Measurements from ENCODE around the gene ART3.

The ART3 gene

DNA sequence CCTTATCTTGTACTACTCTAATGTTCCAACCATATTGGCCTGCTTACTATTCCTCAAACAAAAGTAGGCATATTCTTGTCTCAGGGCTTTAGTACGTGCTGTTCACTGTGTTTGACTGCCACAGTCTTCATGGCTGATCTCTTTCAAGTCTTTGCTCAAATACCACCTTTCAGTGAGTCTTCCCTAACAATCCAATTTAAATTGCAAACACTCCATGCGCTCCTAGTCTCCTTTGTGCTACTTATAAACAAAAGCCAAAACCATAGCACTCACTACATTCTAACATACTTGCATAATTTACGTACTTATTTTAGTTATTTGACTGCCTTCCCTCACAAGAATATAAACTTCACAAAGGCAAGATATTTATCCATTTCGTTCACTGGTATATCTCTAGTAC is 1.7 kb upstream of the ART3 start:
- no peak for DNase-seq (ENCODE audit: low read depth)

DNA sequence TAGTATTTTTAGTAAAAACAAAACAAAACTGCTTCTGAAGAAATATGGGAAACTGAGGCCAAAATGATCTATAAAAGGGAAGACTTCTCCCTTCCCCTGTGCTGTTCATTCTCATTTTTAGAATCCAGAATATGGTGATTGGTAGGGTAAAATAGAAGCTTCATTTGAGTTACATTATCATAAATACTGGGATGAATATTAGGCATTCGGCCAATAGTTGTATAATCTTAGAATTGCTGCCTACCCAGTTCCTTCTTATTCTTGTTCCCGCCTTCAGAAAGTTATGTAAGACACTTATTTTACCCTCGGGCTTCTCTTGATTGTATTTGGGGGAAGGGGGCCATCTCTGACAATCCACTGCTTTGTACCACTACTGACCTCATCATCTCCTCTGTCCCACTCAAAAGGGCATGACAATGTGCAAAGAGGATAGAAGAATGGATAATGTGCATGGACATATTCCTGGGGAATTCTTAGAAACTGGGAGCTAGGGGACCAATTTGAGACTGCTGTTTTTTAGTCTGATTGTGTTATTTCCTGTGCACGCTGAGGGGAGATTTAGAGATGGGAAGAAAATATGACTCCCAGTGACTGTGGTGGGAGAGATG is 588 bp downstream of the ART3 start:
- DNase-seq (ENCODE audit: low read depth), result no peak

GRCh38 chr4:76078033-76078613 is 3.6 kb downstream of the ART3 start:
- no peak for DNase-seq (ENCODE audit: low read depth)

GRCh38 chr4:76083386-76083988 is 9.0 kb downstream of the ART3 start:
- no peak for DNase-seq (ENCODE audit: low read depth)

DNA sequence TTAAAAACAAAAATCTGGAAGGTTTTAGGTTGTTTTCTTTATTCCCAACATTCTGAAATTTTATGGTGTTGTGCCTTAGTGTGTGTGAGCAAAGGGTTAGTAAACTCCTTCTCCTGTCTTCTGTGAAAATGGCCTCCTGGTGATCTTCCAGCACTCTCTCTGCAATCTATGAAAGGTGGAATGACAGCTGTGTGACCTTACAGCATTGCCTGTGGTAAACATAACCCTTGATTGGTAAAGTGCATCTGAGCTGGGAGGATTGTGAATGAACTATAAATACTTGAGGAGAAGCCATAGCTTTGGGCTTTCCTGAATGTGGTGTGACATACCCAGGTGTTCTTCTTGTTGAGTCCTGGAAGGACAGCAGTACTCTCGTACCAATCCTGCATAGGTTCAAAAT is 10.0 kb downstream of the ART3 start:
- no peak for DNase-seq (ENCODE audit: low read depth)

DNA sequence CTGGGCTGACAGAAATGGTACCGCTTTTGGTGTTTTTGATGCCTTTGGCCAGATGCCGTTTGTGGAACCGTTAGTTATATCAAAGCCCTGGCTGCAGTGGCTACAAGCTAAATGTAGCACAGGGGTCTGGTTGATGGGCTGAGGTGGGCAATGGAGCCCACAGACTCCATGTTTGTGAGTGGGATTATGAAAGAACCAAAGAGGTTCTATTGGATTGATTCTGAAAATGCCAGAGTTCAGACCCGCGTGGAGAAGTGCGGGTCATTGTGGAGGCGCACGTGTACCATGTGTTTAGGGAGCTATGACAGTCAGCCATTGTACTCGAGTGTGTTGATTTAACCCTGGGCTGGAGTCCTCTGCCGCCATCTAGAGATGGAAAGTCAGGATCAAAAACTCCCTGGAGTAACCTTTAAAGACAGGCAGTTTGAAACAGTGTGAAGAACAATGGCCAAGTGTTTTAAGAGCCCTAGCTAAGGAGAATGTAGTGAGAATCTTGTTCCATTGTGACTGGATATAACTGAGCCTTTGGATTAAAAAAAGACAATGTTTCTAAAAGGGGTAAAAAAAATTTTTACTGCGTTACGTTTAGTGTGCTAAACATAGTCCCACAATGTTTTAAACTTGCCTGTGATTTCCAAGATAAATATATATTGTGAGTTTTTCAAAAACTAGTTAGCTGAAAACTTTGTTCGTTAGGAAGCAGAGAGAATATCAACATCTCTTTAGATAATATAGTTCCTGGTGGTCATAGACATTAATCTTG is 12.7 kb downstream of the ART3 start:
- DNase-seq (ENCODE audit: low read depth), result no peak

DNA sequence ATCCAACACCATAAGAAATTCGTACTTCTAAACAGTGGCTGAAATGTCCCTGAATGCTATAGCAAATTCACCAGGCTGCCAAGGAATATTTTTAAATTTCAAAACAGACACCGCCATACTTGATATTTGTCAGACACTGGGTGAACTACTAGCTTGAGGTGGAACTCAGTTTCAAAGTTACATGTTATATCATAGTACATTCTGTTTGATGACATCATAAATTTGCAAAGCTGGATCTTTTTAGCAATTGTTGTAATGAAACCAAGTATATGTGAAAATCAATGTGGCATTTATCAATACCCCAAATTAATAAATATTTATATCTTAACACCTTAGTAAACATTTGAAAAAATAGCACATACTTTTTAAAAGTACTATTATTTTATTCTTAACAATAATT is 14.2 kb downstream of the ART3 start:
- DNase-seq (ENCODE audit: low read depth), result no peak

GRCh38 chr4:76090241-76090691 is 15.8 kb downstream of the ART3 start:
- no peak for DNase-seq (ENCODE audit: low read depth)

DNA sequence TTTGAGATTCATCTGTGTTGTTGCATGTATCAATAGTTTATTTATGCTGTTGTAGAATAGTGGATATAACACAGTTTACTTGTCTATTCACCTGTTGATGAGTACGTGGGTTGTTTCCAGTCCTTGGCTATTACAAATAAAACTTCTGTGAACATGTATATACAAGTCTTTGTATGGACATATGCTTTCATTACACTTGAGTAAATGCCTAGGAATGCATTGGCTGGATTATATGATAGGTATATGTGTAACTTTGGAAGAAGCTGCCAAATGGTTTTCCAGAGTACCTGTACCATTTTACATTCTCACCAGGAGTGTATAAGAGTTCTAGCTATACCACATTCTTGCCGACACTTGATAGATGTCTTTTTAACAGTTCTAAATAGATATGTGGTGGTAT is 16.5 kb downstream of the ART3 start:
- no peak for DNase-seq (ENCODE audit: low read depth)

- DNase-seq (ENCODE audit: low read depth), result no peak
These were observed 21.1 kb downstream of the ART3 start for GRCh38 chr4:76095568-76095967.

GRCh38 chr4:76096076-76096475 is 21.6 kb downstream of the ART3 start:
- no peak for DNase-seq (ENCODE audit: low read depth)

GRCh38 chr4:76105652-76106051 is 31.1 kb downstream of the ART3 start:
- no peak for DNase-seq (ENCODE audit: low read depth)

GRCh38 chr4:76106442-76106841 is 31.9 kb downstream of the ART3 start:
- no peak for DNase-seq (ENCODE audit: low read depth)

GRCh38 chr4:76108467-76109181 is 34.1 kb downstream of the ART3 start:
- DNase-seq (ENCODE audit: low read depth), result no peak

DNA sequence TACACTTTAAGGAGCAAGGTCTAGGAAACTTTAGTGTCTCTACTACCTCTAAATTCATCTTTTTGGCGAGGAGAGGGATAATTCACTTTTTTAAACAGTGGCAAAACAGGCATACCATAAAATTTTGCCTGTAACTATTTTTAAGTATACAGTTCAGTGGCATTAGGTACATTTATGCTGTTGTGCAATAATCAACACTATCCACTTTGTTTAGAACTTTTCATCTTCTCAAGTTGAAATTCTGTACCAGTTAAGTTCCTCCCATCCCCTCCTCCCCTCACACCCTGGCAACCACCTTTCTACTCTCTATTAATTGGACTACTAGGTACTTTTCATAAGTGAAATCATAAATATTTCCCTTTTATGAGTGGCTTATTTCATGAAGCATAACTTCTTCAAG is 42.3 kb downstream of the ART3 start:
- no peak for DNase-seq (ENCODE audit: low read depth)

GRCh38 chr4:76117536-76117935 is 43.0 kb downstream of the ART3 start:
- no peak for DNase-seq (ENCODE audit: low read depth)

GRCh38 chr4:76120199-76120598 is 45.7 kb downstream of the ART3 start:
- DNase-seq (ENCODE audit: low read depth), result no peak

- DNase-seq (ENCODE audit: low read depth), result no peak
These were observed 51.3 kb downstream of the ART3 start for GRCh38 chr4:76125816-76126215.

- DNase-seq (ENCODE audit: low read depth), result no peak
These were observed 53.2 kb downstream of the ART3 start for GRCh38 chr4:76127754-76128153.

DNA sequence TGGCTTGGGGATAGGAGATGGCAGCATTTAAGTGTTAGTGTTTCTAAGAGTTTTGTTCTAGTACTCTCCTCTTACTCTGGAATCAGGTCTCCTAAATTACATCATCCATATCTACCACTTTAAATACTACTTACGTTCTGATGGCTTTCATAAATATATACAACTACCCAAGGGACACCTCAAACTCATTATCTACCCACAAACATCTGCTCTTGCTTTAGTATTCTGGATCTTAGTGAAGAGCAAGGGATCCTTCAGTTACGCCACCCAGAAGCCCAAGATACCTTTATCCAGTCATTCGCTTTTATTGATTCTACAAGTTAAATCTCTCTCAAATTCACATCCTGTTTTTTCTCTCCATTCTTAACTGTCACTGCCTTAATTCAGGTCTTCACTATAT is 66.7 kb downstream of the ART3 start:
- DNase-seq (ENCODE audit: low read depth), result no peak

DNA sequence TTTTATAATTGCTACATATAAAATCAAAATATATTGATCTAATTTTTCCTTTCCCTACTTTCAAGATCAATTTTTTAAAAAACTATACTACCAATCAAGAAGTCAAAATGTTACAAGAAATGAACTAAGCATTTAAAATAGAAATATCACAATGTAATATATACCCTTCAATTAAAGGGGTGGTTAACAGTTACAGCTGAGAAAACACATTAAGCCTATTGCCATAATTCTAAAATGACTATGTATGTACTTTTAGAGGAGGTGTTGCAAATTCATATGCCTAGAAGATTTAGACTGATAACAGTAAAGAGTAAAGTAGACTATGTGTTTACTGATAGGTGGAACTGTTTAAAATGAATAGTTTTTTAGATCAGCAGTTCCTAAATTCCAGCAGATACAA is 70.0 kb downstream of the ART3 start:
- DNase-seq (ENCODE audit: low read depth), result no peak

DNA sequence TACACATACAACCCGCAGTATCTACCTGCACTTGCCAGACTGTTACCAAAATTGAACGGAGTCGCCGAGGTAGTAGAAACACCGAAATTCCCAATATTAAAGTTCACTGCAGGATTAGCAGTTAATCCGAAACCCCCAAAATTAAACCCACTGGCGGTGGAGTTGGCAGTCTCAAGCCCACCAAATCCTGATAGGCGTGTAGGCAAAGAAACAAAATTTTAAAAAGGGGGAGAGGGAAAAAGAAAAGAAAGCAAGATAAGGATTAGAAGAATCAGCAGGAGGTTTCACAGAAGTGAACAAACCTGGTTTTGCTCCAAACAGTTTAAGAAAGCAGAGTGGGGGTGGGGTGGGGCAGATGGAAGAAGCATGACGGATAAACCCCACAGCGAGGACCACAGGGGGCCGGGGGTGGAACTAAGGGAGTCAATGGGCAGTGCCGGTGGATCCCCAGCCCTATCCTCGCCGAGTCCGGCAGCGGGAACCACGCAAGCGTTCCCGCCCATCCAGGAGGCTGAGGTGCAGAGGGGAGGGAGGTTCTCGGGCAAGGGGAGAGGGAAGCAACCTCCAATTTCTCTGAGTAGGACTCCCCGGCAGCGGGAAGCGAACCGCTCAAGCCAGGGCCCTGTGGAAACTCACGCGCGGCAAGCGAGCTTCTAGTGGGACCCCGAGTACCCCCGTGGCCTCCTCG is 73.1 kb downstream of the ART3 start:
- peak; percentile 1 for DNase-seq (ENCODE audit: low read depth)

All from stimulated activated CD4-positive, alpha-beta T cell treated with anti-CD3 and anti-CD28 coated beads, Interleukin-2, amount 100 ng/mL, for 4 hours (primary cell).